GM19324 (cell line): ENCODE results near the gene KRTAP5-5.
"Not testable (repeated sequence)": the region's sequence is repeated elsewhere in the genome, so short reads cannot be mapped to it uniquely, and the experiment has no call there.

Experiments used
- ATAC-seq: cut with Tn5 transposase; IDR thresholded peaks from one replicate; pipeline ENCODE4 v1.9.1; 2021; ENCODE audit warnings: mild to moderate bottlenecking, moderate library complexity; ENCODE audit not compliant: unreplicated experiment, low FRiP score

KRTAP5-5 gene

GRCh38 chr11:1654388-1655167 lies 25.0 kb downstream of the KRTAP5-5 start:
- ATAC-seq = no peak

- no peak for ATAC-seq
These were observed 25.8 kb downstream of the KRTAP5-5 start for GRCh38 chr11:1655168-1656060.

GRCh38 chr11:1656061-1656441 lies 26.5 kb downstream of the KRTAP5-5 start:
- no peak for ATAC-seq

GRCh38 chr11:1656670-1657069 lies 27.1 kb downstream of the KRTAP5-5 start:
- no peak for ATAC-seq

GRCh38 chr11:1659506-1659905 lies 29.9 kb downstream of the KRTAP5-5 start:
- no peak for ATAC-seq

- ATAC-seq = no peak
These were observed 30.7 kb downstream of the KRTAP5-5 start for GRCh38 chr11:1660111-1660867.

- not testable (repeated sequence) for ATAC-seq
These were observed 32.1 kb downstream of the KRTAP5-5 start for GRCh38 chr11:1661454-1662269.

GRCh38 chr11:1662699-1663283 lies 33.2 kb downstream of the KRTAP5-5 start:
- ATAC-seq = not testable (repeated sequence)

- ATAC-seq = no peak
These were observed 35.7 kb downstream of the KRTAP5-5 start for GRCh38 chr11:1665313-1665712.

- ATAC-seq = no peak
These were observed 37.7 kb downstream of the KRTAP5-5 start for GRCh38 chr11:1667121-1667850.

- no peak for ATAC-seq
These were observed 38.3 kb downstream of the KRTAP5-5 start for GRCh38 chr11:1667906-1668305.

- no peak for ATAC-seq
These were observed 39.4 kb downstream of the KRTAP5-5 start for GRCh38 chr11:1668911-1669473.

- ATAC-seq = no peak
These were observed 40.1 kb downstream of the KRTAP5-5 start for GRCh38 chr11:1669546-1670218.

GRCh38 chr11:1670457-1670856 lies 40.9 kb downstream of the KRTAP5-5 start:
- ATAC-seq = not testable (repeated sequence)

- ATAC-seq = no peak
These were observed 41.4 kb downstream of the KRTAP5-5 start for GRCh38 chr11:1670905-1671371.

GRCh38 chr11:1671658-1672057 lies 42.1 kb downstream of the KRTAP5-5 start:
- no peak for ATAC-seq

- ATAC-seq = no peak
These were observed 43.2 kb downstream of the KRTAP5-5 start for GRCh38 chr11:1672613-1673350.
